SK-N-MC (cell line): ENCODE measurements around the gene ARHGEF17.

ENCODE experiments used
- DNase-seq: peaks from one replicate; pipeline ENCODE4 v3.0.0-alpha.2; 2011; ENCODE audit warnings: low read depth, low spot score
- H3K27ac ChIP-seq: fragments of 200-600 bp; sonication (generic); 2 replicates; pipeline ENCODE4 v1.5.1; 2016; ENCODE audit warnings: mixed run types
- H3K36me3 ChIP-seq: fragments of 200-600 bp; sonication (generic); 2 replicates; pipeline ENCODE4 v1.6.1; 2017; ENCODE audit warnings: antibody characterized with exemption, low read length, mixed read lengths; ENCODE audit not compliant: insufficient read depth
- H3K4me3 ChIP-seq: fragments of 200-600 bp; sonication (generic); 2 replicates; pipeline ENCODE4 v1.5.1; 2016
- H3K9ac ChIP-seq: fragments of 200-600 bp; sonication (generic); 2 replicates; pipeline ENCODE4 v1.8.0; 2017; ENCODE audit warnings: mixed run types, mixed read lengths; ENCODE audit not compliant: insufficient read length
- H3K9me3 ChIP-seq: fragments of 200-600 bp; sonication (generic); 2 replicates; pipeline ENCODE4 v1.6.1; 2017; ENCODE audit warnings: low read depth, mild to moderate bottlenecking, antibody characterized with exemption, low read length, moderate library complexity, mixed read lengths
- EZH2 ChIP-seq: fragments of 200-600 bp; sonication (generic); IDR thresholded peaks from one replicate; pipeline ENCODE4 v1.6.1; 2017; ENCODE audit warnings: antibody characterized with exemption
- FOXP2 ChIP-seq: optimal IDR thresholded peaks from 2 replicates; pipeline ENCODE3; 2011; ENCODE audit warnings: mild to moderate bottlenecking, moderate library complexity; ENCODE audit not compliant: insufficient read depth; ENCODE audit errors: extremely low read length, control extremely low read depth
- POLR2AphosphoS5 ChIP-seq: IDR thresholded peaks from 2 replicates; pipeline ENCODE4 v1.6.1; 2012; ENCODE audit warnings: mild to moderate bottlenecking, low read depth, low read length, borderline replicate concordance

Gene ARHGEF17

DNA sequence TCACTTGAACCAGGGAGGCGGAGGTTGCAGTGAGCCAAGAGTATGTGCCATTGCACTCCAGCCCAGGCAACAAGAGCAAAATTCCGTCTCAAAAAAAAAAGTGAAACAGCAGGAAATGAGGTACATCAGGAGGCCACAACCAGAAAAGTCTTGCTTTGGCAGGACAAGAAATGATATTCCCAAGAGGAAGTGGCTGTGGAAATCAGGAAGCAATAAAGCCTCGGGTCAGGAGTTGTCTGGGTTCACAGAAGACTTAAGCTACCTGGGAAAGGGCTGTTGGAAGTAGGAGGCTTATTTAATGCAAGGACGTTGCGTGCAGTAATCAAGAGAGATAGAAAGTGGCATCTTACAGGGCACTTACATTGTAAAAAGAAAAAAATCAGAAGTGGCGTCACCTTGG is 58.9 kb downstream of the ARHGEF17 start:
- no peaks in the 10 kb centered on the region for H3K36me3 ChIP-seq
- no peak overlapping the region for H3K9ac ChIP-seq
- H3K27ac ChIP-seq = no peak overlapping the region
- no peaks in the 10 kb centered on the region for H3K9me3 ChIP-seq
- H3K4me3 ChIP-seq = no peak overlapping the region
- TF ChIP-seq EZH2 = no peak
- TF ChIP-seq FOXP2 = no peak
- TF ChIP-seq POLR2AphosphoS5 = no peak
- DNase-seq = no peak

DNA sequence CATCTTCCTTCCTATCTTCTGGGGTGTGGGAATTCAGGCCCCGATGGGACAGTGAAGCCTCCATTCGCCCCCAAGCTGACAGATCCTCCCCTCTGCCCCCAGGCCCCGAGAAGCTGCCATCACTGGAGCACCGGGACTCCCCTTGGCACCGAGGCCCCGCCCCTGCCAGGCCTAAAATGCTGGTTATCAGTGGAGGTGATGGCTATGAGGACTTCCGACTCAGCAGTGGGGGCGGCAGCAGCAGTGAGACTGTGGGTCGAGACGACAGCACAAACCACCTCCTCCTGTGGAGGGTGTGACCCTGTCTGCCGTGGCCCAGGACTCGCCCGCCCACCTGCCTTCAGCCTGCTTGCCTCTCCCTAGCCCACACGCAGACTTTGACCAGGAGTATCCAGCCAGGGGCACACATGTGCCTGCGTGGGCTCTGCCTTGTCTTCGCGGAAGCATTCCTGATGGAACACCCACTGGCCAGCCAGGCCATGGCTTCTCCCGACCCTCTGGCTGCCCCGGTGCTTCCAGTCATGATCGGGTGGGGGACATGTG is 59.5 kb downstream of the ARHGEF17 start:
- Histone ChIP-seq H3K9ac (no peak overlapping the region), H3K4me3 (no peak overlapping the region), H3K9me3 (no peaks in the 10 kb centered on the region), H3K27ac (no peak overlapping the region), H3K36me3 (no peaks in the 10 kb centered on the region)
- TF ChIP-seq FOXP2 = no peak
- no peak for TF ChIP-seq POLR2AphosphoS5
- no peak for TF ChIP-seq EZH2
- no peak for DNase-seq

DNA sequence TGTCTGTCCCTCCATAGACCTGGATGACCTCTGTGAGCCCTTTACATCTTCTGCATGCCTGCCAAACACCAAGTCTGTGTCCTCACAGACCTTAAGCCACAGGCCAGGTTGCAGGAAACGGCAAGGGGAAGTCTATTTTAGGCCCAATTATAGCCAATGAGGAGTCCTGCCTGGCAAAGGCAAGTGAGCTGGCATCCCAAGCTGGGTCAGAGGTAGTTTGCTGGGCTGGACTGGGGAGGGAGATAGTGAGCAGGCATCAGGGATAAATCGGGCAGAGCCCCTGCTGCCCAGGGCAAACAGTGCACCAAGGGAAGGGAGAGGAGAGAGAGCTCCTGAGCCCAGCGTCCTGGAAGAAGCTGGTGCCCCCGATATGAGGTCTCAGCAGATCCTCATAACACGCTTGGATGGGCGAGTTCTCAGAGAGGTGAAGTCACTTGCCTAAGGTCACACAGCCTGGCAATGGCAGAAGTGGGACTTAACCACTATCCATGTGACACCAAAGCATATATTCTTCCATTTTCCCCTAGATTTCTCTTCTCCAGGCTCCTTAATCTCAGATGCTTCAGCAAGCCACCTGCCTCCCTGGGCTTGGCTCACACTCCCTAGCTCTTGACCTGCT is 64.4 kb downstream of the ARHGEF17 start:
- H3K4me3 ChIP-seq = no peak overlapping the region
- no peak for TF ChIP-seq POLR2AphosphoS5
- TF ChIP-seq FOXP2 = no peak
- TF ChIP-seq EZH2 = no peak
- no peak overlapping the region for H3K27ac ChIP-seq
- H3K9ac ChIP-seq = no peak overlapping the region
- no peak for DNase-seq
- H3K36me3 ChIP-seq = no peaks in the 10 kb centered on the region
- H3K9me3 ChIP-seq = no peaks in the 10 kb centered on the region

DNA sequence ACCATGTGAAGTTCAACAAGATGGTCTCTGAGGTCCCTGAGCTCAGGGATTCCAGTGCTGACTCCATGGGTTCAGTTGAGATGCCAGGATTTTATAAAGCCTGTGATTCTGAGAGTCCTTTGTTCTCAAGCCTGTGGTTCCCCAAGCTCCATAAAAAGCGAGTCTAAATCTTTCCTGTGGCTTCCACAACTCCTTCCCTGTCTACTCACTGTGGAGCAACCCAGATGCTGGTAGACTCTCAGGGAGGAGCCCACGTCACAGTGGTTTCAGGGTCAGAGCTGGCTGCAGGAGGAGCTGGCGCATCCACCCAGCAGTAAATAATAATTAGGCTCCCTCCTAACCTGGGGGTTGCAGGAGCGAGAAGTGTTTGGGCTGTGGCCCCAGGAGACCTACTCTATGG is 66.1 kb downstream of the ARHGEF17 start:
- Histone ChIP-seq H3K9me3 (no peaks in the 10 kb centered on the region), H3K36me3 (no peaks in the 10 kb centered on the region), H3K4me3 (no peak overlapping the region), H3K9ac (no peak overlapping the region), H3K27ac (no peak overlapping the region)
- no peak for TF ChIP-seq FOXP2
- TF ChIP-seq EZH2 = no peak
- TF ChIP-seq POLR2AphosphoS5 = no peak
- no peak for DNase-seq

DNA sequence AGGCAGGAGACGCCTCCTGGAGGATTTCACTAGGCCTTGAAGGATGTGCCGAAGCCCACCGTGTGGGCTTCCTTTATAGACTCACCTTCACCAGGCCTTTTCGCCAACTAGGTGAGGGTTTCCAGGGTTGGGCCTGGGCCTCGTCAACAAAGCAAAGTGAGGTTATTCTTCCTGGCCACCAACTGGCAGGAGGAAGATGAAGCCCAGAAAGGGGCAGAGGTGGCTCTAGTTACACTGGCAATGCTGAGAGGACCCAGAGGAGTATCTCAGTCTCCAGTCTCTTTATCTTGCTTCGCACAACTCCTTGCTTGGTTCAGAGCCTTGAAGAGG is 67.7 kb downstream of the ARHGEF17 start:
- no peak for DNase-seq
- H3K27ac ChIP-seq = no peak overlapping the region

DNA sequence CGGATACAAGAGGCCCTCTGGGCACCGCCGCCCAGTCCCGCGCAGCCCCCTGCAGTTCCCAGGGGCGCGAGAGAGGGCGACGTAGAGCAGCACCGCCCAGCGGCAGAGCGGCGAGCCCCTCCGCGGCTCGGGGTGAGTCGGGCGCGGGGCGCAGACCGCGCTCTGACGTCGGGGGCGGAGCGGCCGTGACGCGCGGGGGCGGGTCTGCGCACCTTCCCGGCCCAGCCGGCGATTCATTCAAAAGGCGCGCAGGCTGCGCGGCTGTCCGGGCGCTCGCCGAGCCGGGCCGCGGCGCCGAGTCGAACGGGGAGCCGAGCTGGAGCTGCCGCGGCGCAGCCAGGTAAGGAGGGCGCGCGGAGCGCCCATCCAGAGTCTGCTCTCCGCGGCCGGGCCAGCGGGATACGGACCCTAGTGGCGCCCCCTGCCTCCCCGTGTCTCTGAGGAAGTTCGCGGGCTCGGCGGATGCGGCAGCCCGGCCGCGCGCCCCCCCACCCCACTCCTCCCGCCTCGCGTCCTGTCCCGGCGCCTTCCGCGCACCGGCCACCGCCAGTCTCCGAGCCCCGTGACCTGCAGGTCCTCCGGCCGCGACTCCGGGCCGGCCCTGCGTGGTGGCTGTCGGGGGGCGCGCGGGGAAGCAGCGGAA is 68.2 kb downstream of the ARHGEF17 start, which contains the start of gene RELT:
Gene RELT, plus strand, starts transcription at position 240 of the 643 bp plus-strand sequence. CDS start 12,738 bp downstream, outside the sequence.
- Histone ChIP-seq H3K27ac (no peak within 1 kb of the TSS), H3K9me3 (no peaks in the 10 kb centered on the region), H3K4me3 (peak within 1 kb of the TSS; percentile 94), H3K36me3 (no peaks in the 10 kb centered on the region), H3K9ac (peak within 1 kb of the TSS; percentile 86)
- no peak for DNase-seq
- TF ChIP-seq POLR2AphosphoS5 (peak; percentile 71; the same call in 1 of the 2 replicates), FOXP2 (peak; percentile 14), EZH2 (no peak)

More for the DNA sequence above, 67.7 kb downstream of the ARHGEF17 start:
- Histone ChIP-seq H3K4me3 (peak overlapping the region; percentile 94), H3K36me3 (no peaks in the 10 kb centered on the region), H3K9me3 (no peaks in the 10 kb centered on the region), H3K9ac (peak overlapping the region; percentile 46)
- TF ChIP-seq EZH2 (no peak), POLR2AphosphoS5 (no peak), FOXP2 (no peak)

DNA sequence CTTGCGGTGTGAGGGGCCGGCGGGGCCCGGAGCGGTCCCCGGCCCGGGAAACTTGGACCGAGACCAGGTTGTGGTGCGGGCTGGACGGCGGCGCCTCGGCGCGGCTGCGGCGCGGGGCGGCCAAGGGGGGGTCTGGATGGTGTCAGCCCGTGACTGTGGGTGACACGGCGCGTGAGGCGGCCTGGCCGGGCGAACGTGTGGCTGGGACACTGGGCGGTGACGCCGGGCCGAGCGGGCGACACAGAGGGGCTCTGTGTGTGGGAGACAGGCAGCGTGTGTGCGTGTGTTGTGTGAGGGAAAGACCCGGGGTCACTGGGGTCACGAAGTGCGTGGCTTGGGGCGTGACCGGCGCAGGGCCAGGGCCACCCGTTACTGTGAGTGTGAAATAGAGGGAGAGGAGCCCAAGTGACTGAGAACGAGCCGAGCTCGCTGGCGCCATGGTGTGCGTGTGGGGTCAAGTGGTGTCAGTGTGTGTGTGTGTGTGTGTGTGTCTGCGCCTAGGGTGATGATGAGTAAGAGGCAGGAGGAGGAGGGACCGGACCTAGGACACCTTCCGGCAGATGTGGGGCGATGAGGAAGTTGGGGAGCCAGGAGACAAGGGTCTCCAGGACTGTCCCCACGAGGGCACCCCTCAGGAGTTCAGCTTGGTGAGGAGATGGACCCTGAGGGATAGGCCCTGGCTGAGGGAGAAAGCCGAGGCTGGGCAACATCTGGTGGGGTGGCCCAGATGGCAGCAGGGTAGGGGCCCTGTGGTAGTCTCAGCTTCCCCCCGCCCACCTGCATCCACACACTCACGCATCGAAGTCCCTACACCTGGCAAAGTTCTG is 68.9 kb downstream of the ARHGEF17 start:
- H3K9me3 ChIP-seq = no peaks in the 10 kb centered on the region
- no peaks in the 10 kb centered on the region for H3K36me3 ChIP-seq
- peak overlapping the region; percentile 86 for H3K9ac ChIP-seq
- no peak for TF ChIP-seq POLR2AphosphoS5
- TF ChIP-seq EZH2 = no peak
- no peak for TF ChIP-seq FOXP2
- no peak overlapping the region for H3K27ac ChIP-seq
- no peak for DNase-seq
- H3K4me3 ChIP-seq = peak overlapping the region; percentile 94
